ENCODE results near the gene ACOX1.

Gene ACOX1

GRCh38 chr17:75891605-75892555 is 87.1 kb downstream of the ACOX1 start:
- no peak for DNase-seq (ENCODE audit: low read depth)

Measured in activated T-cell treated with anti-CD3 and anti-CD28 coated beads for 24 hours (primary cell).